ELR (cell line): ENCODE results near the gene WWOX.
A peak's percentile ranks its signal among the peaks of the same experiment; 100 is the strongest.

Experiments used
- DNase-seq: peaks from one replicate; pipeline ENCODE4 v3.0.0-alpha.2; 2015; ENCODE audit warnings: low read depth

Gene WWOX

DNA sequence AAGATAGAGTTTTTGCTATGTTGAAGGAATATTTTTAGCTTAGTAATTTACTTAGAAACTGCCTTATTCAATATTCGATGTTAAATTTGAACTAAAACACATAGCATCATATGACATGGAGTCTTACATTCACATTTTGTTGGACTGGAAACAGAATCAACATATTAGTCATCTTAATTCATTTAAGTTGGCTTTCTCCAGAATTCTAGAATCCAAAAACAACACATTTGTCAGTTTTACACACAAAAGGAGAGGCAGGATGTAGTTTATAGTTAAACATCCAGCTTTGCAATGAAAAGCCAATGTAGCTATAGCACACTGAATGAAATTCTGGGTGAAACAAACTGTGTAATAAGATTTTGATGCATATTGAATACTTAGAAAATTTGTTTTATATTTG is 43.3 kb downstream of the WWOX start:
- no peak for DNase-seq

DNA sequence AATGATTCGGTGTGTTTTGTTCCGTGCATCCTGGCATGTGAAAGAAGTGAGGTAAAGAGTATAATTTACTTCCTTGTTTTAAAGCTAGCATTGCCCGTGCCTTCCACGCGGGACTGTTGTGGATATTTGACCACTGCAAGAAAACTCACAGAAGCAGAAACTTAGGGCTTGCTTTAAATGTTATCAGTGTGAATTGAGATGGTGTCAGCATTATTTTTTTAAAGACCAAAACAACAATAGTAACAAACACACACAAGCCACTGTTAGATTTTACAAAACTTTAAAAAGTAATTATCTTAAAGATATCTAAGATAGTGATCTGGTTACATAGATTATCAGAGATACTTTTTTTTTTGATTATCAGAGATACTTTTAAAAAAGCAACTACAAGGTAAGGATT is 47.4 kb downstream of the WWOX start:
- no peak for DNase-seq

GRCh38 chr16:78147911-78148401 is 48.5 kb downstream of the WWOX start:
- DNase-seq, result no peak

GRCh38 chr16:78150233-78150632 is 50.8 kb downstream of the WWOX start:
- no peak for DNase-seq

GRCh38 chr16:78154729-78155461 is 55.4 kb downstream of the WWOX start:
- DNase-seq, result no peak

GRCh38 chr16:78155791-78156345 is 56.4 kb downstream of the WWOX start:
- no peak for DNase-seq

- DNase-seq, result no peak
Measured at GRCh38 chr16:78161023-78161729, 61.7 kb downstream of the WWOX start.

DNA sequence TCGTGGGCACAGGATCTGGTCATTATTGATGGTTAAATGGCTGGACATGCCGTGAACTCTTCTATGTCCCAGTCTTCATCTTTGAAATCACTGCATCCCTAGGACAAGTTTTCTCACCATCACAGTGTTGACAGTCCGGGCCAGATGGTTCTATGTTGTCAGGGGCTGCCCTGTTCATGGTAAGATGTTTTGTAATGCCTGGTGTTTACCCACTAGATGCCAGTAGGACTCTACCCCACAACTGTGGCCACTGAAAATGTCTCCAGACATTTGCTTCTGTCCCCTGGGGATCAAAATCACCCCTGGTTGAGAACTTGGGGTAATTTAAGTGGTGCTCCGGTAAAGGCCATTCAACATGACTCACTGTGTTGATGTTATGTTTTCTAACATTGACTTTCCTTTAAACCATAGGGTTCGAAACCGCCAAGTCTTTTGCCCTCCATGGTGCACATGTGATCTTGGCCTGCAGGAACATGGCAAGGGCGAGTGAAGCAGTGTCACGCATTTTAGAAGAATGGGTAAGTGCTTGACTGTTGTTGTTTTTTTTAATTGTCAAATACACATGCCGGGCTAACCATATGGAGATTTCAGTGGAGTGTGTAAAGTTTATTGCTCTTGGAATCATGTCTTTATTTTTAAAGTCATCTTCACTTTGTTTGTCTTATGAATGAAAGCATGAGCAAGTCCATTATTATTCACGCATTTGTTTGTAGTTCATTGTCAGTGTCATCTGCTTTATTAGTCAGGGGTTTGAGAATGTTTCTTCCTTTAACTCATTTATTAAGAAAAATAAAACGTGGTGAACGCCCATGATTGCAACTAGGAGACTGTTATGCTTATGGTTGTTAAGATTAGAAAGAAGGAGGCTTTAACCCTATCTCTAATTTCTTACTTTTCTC is 64.6 kb downstream of the WWOX start:
- DNase-seq, result no peak

GRCh38 chr16:78170494-78170933 is 71.1 kb downstream of the WWOX start:
- DNase-seq, result no peak

- DNase-seq, result no peak
Measured at GRCh38 chr16:78175287-78175686, 75.8 kb downstream of the WWOX start.

DNA sequence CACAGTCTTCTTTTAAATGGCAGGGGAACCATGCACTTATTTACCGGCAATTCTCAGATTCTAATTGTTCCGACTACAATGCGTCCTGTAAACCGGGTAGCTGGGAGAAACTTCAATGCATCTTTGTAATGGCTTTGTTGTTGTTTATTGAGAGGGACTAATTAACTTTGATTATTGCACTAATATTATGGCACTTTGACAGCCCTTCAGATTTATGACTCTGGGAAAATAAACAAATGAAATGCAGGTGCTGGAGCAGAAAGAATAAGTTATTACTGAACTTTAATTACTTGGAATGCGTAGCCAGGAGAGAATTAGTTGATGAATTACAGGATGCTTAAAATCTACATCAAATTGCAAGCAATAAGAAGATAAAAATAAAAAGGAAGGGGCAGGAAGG is 77.0 kb downstream of the WWOX start:
- no peak for DNase-seq

DNA sequence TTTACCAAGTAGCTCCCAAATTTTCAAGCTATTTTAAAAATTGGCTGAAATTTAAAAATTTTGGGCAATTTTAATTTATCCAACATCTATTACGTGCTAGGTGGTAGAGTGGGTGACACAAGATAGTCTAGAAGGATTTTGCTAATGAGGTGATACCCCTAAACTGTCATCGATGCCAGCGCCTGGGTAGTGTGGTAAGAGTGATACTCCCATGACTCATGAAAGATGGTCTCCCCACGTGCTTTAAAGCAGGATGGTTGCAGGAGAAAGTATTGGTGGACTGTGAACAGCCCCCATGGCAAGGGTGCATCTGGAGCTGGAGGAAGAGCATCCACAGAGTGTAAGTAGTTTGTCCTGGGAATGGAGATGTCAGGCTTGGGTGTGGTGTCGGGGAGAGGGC is 77.8 kb downstream of the WWOX start:
- no peak for DNase-seq

GRCh38 chr16:78177987-78178386 is 78.5 kb downstream of the WWOX start:
- DNase-seq, result no peak

GRCh38 chr16:78179666-78180065 is 80.2 kb downstream of the WWOX start:
- no peak for DNase-seq

- no peak for DNase-seq
Measured at GRCh38 chr16:78180349-78180748, 80.9 kb downstream of the WWOX start.

- DNase-seq, result no peak
Measured at GRCh38 chr16:78183437-78184237, 84.2 kb downstream of the WWOX start.

DNA sequence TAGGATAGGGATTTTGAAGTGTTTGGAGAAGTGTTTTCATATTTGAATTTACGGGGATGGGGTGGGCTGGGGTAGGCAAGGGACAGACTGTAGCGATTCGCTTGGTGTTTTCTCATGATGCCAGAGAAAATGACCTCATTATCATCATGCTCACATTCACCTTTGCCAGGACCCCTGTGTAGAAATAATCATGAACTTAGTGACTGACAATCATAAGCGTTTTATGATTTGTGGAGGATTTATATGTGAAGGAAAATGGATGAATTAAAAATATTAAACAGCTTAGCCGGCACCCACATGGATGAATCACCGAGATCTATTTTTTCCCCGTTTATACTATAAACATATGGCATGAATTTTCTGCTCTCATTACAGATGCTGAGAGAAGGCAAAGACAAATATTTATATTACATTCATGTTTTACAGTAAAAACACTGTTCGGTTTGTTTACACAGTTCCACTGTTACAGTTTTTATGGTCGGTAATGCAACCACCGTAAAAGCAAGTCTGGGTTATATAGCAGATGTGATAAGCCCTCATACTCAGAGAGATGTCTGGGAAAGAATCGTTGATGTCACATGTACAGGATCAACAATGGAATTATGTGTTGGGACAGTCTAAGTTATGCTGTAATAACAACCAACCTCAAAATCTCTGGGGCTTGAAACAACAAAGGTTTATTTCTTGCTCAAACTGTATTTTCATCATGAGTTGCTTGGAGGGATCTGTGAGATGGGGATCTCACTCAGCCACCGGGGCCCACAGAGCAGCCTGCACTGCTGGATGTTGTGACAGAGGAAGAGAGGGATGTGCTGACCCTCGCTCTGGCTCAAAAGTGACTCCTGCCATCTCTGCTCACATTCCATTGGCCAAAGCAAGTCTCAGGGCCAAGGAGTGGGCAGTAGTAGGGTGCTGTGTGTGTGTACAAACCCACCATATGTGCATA is 85.1 kb downstream of the WWOX start:
- DNase-seq, result peak; percentile 1

DNA sequence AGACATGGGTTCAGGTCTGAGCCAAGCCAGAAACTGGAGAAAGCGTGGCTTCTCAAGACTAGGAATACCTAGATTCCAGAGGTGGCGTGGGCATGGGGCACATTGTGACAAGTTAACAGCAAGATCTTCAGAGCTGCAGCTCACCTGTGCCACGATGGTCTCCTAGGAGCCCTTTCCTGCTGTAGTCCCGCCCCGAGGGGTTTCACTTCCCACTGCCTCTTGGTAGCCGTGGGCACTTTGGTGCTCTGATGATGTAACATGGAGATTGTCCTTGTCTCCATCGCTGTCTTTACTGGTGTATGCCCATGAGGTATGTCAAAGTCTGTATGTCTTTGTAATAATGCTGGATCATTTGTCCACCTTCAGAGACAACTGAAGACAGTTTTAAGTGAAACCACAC is 89.7 kb downstream of the WWOX start:
- no peak for DNase-seq

- no peak for DNase-seq
Measured at GRCh38 chr16:78192734-78193488, 93.5 kb downstream of the WWOX start.
